ENCODE measurements around the gene SAV1. TPM values are rescaled to one million over a fixed set of nuclear protein-coding genes. Genes with fewer than 3 reads are reported as not detected.

Gene SAV1
- total and polyA plus RNA-seq, 2 of the 8 experiments (the other 6 are each of a cell fraction or from before 2014, with no cell fraction given): 15.9 to 78.3 TPM

DNA sequence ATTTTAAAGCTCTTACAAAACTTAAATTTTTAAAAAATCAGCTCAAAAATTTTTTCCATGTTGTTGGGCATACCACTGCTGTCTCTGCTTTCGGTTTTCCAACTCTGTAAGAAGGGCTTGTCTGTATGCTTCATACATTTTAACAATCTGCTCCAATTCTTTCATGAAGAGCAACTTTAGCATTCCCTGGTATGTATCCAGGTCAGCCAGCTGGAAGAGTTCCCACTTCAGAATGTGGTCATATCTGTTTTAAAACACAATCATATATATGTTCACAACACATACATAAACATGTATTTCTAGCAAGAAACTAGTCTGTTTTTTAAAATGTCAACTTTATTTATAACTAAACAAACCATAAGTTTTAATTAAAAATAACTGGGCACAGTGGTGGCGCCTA lies 33.0 kb downstream of the SAV1 start:
- H3K36me3 ChIP-seq (ENCODE audit: control insufficient read depth in 2 of 4, insufficient read depth in 4 of 4, low read length in 3 of 4): peaks cover 0 to 34% (median 8%) of the 10 kb centered on the region in 4 experiments; a peak in 5 of 8 replicates
- FAIRE-seq: no peak
- H3K4me1 ChIP-seq (replicated peaks in 1 of 4; ENCODE audit: control insufficient read depth in 3 of 4, insufficient read depth in 4 of 4, low read length in 3 of 4): peaks cover 0 to 2% (median 0%) of the 10 kb centered on the region in 4 experiments; a peak in 1 of 7 replicates
- ChIA-PET POLR2A (ENCODE audit: partially characterized antibody) (no interaction called here), CTCF (ENCODE audit: partially characterized antibody) (interaction anchor here (1.0 kb wide), 2 partner anchors 10 to 79 kb away, joined by 3 read pairs; no protein-coding TSS in a partner anchor)
- H4K8ac ChIP-seq (ENCODE audit: extremely low read depth, insufficient read depth, low read length): no peak overlapping the region
- no peaks in the 10 kb centered on the region for H3K27me3 ChIP-seq (replicated peaks in 1 of 4; ENCODE audit: control insufficient read depth in 3 of 4, extremely low read depth in 1 of 4, insufficient read depth in 3 of 4, low read length in 3 of 4)
- H2BK12ac ChIP-seq (ENCODE audit: low read depth, low read length): no peak overlapping the region
- H3K79me1 ChIP-seq (ENCODE audit: low read depth, low read length): no peaks in the 10 kb centered on the region; the same call in 1 of the 2 replicates
- H2BK20ac ChIP-seq (ENCODE audit: low read length): no peak overlapping the region
- no peak overlapping the region for H3K4me2 ChIP-seq (ENCODE audit: insufficient read depth in 1 of 2, low read depth in 2 of 2, low read length in 2 of 2)
- no peak overlapping the region for H3K56ac ChIP-seq (replicated peaks; ENCODE audit: insufficient read length, low read depth, low read length)
- no peaks in the 10 kb centered on the region for H3K23me2 ChIP-seq (ENCODE audit: low read depth, low read length)
- no peak overlapping the region for H2BK5ac ChIP-seq (ENCODE audit: low read depth, low read length)
- no peak overlapping the region for H2BK120ac ChIP-seq (replicated peaks; ENCODE audit: low read depth, low read length)
- H3K9me3 ChIP-seq (ENCODE audit: insufficient read depth in 2 of 2, low read depth in 1 of 2, low read length in 1 of 2): no peaks in the 10 kb centered on the region
- no peak overlapping the region for H3K9ac ChIP-seq (replicated peaks in 1 of 4; ENCODE audit: extremely low read depth in 1 of 4, low read depth in 3 of 4, low read length in 3 of 4)
- H3K14ac ChIP-seq (ENCODE audit: insufficient read length): no peak overlapping the region
- no peak overlapping the region for H4K5ac ChIP-seq (ENCODE audit: insufficient read length, low read depth, low read length)
- H3K27ac ChIP-seq (ENCODE audit: low read depth, low read length): no peak overlapping the region
- H4K20me1 ChIP-seq (replicated peaks in 1 of 2; ENCODE audit: control insufficient read depth in 1 of 2, insufficient read depth in 2 of 2, low read length in 2 of 2): peaks cover 0 to 5% of the 10 kb centered on the region in 2 experiments
- H2BK15ac ChIP-seq (ENCODE audit: low read length): no peak overlapping the region
- H4K91ac ChIP-seq (replicated peaks; ENCODE audit: insufficient read length, low read length): no peak overlapping the region
- H3K79me2 ChIP-seq (ENCODE audit: control insufficient read depth in 1 of 2, insufficient read depth in 2 of 2, low read length in 2 of 2): peaks cover 0 to 14% of the 10 kb centered on the region in 2 experiments; a peak in 1 of 4 replicates
- 87% methylated on average over 2 of the region's 2 CpGs; no CpG with 5 or more reads in 1 of the 2 experiments for WGBS, 2 experiments (ENCODE audit: extremely low coverage in 1 of 2, insufficient coverage in 1 of 2, insufficient read length in 1 of 2, insufficient replicate concordance in 2 of 2, low coverage in 1 of 2, low lambda C conversion rate in 2 of 2, missing lambda C conversion rate in 1 of 2)
- no peak overlapping the region for H3K4me3 ChIP-seq (ENCODE audit: extremely low read depth in 1 of 4, insufficient read depth in 2 of 4, low read depth in 3 of 4, low read length in 4 of 4)
- H2AK5ac ChIP-seq (ENCODE audit: low read depth, low read length): no peak overlapping the region
- DNase-seq (ENCODE audit: low read depth in 1 of 2, low spot score in 2 of 2): no peak
- H3K18ac ChIP-seq (ENCODE audit: extremely low read depth, low read length): no peak overlapping the region
- H2AFZ ChIP-seq (ENCODE audit: low read length): no peak overlapping the region
- no peak overlapping the region for H3K4ac ChIP-seq (replicated peaks; ENCODE audit: insufficient read length, low read depth, low read length)
- no peak overlapping the region for H3K23ac ChIP-seq (ENCODE audit: insufficient read length)
- TF ChIP-seq CREB1 (IDR thresholded peaks at IDR 0.05) (no peak), PHF8 (conservative IDR thresholded peaks at IDR 0.05; ENCODE audit: low read depth, low read length) (no peak), TEAD4 (IDR thresholded peaks at IDR 0.05; ENCODE audit: low read depth, low read length) (no peak), RAD21 (IDR thresholded peaks at IDR 0.05 in 1 of 2, conservative IDR thresholded peaks at IDR 0.05 in 1 of 2; ENCODE audit: low read depth in 2 of 2, low read length in 2 of 2) (no peak), SRF (IDR thresholded peaks at IDR 0.05; ENCODE audit: low read depth, low read length) (no peak), MAFK (IDR thresholded peaks at IDR 0.05; ENCODE audit: low read depth, low read length) (no peak), SP4 (IDR thresholded peaks at IDR 0.05; ENCODE audit: low read length) (no peak), KDM5A (IDR thresholded peaks at IDR 0.05; ENCODE audit: low read length) (no peak), JUND (IDR thresholded peaks at IDR 0.05; ENCODE audit: low read length) (no peak), SP2 (IDR thresholded peaks at IDR 0.05; ENCODE audit: low read length) (no peak), TAF1 (IDR thresholded peaks at IDR 0.05; ENCODE audit: low read depth, low read length) (no peak), ATF3 (IDR thresholded peaks at IDR 0.05; ENCODE audit: insufficient read depth, low read depth, low read length) (no peak), RBBP5 (IDR thresholded peaks at IDR 0.05; ENCODE audit: borderline replicate concordance, low read depth, low read length) (no peak), FOSL1 (IDR thresholded peaks at IDR 0.05; ENCODE audit: insufficient read depth, low read depth, low read length) (no peak)

Measured in H1 (cell line).